Measurements from ENCODE around the gene QPCT. TPM values are rescaled to one million over a fixed set of nuclear protein-coding genes. Genes with fewer than 3 reads are reported as not detected.

QPCT gene
- polyA plus RNA-seq, 1 donor, result 9.1 TPM

- Histone ChIP-seq H3K27ac (ENCODE audit: low read length) (no peak overlapping the region), H3K9me3 (ENCODE audit: control insufficient read depth, low read depth, low read length) (no peaks in the 10 kb centered on the region), H3K4me1 (ENCODE audit: control insufficient read depth, insufficient read depth, low read length) (no peaks in the 10 kb centered on the region), H3K27me3 (ENCODE audit: control insufficient read depth, insufficient read depth, low read length) (no peaks in the 10 kb centered on the region), H3K36me3 (ENCODE audit: control insufficient read depth, insufficient read depth, low read length) (no peaks in the 10 kb centered on the region), H3K4me3 (ENCODE audit: low read length) (no peak overlapping the region)
- WGBS (ENCODE audit: insufficient coverage, low lambda C conversion rate), result no CpG with 5 or more reads among the region's 4 CpGs
- no peak for DNase-seq
Observed at GRCh38 chr2:37338933-37339332, 5.5 kb upstream of the QPCT start.

- Histone ChIP-seq H3K27ac (ENCODE audit: low read length) (no peak overlapping the region), H3K4me1 (ENCODE audit: control insufficient read depth, insufficient read depth, low read length) (no peaks in the 10 kb centered on the region), H3K9me3 (ENCODE audit: control insufficient read depth, low read depth, low read length) (no peaks in the 10 kb centered on the region), H3K4me3 (ENCODE audit: low read length) (no peak overlapping the region), H3K36me3 (ENCODE audit: control insufficient read depth, insufficient read depth, low read length) (no peaks in the 10 kb centered on the region), H3K27me3 (ENCODE audit: control insufficient read depth, insufficient read depth, low read length) (no peaks in the 10 kb centered on the region)
- no peak for DNase-seq
- WGBS (ENCODE audit: insufficient coverage, low lambda C conversion rate), result no CpG with 5 or more reads among the region's 3 CpGs
Observed at GRCh38 chr2:37340637-37341036, 3.8 kb upstream of the QPCT start.

GRCh38 chr2:37342591-37343220 is 1.7 kb upstream of the QPCT start:
- no peaks in the 10 kb centered on the region for H3K4me1 ChIP-seq (ENCODE audit: control insufficient read depth, insufficient read depth, low read length)
- no peaks in the 10 kb centered on the region for H3K9me3 ChIP-seq (ENCODE audit: control insufficient read depth, low read depth, low read length)
- H3K27me3 ChIP-seq (ENCODE audit: control insufficient read depth, insufficient read depth, low read length), result no peaks in the 10 kb centered on the region
- DNase-seq, result no peak
- H3K4me3 ChIP-seq (ENCODE audit: low read length), result no peak overlapping the region
- no peak overlapping the region for H3K27ac ChIP-seq (ENCODE audit: low read length)
- WGBS (ENCODE audit: insufficient coverage, low lambda C conversion rate), result 100% methylated on average over 1 of the region's 7 CpGs
- H3K36me3 ChIP-seq (ENCODE audit: control insufficient read depth, insufficient read depth, low read length), result no peaks in the 10 kb centered on the region

- Histone ChIP-seq H3K9me3 (ENCODE audit: control insufficient read depth, low read depth, low read length) (no peaks in the 10 kb centered on the region), H3K4me3 (ENCODE audit: low read length) (peak overlapping the region; percentile 58), H3K27ac (ENCODE audit: low read length) (no peak overlapping the region), H3K27me3 (ENCODE audit: control insufficient read depth, insufficient read depth, low read length) (no peaks in the 10 kb centered on the region), H3K4me1 (ENCODE audit: control insufficient read depth, insufficient read depth, low read length) (no peaks in the 10 kb centered on the region), H3K36me3 (ENCODE audit: control insufficient read depth, insufficient read depth, low read length) (no peaks in the 10 kb centered on the region)
- DNase-seq, result peak in 1 of 2 donors; percentile 31
- WGBS (ENCODE audit: insufficient coverage, low lambda C conversion rate), result 60% methylated on average over 1 of the region's 7 CpGs
Observed at GRCh38 chr2:37343537-37344434, 644 bp upstream of the QPCT start.

- H3K4me3 ChIP-seq (ENCODE audit: low read length), result no peak overlapping the region
- no peak overlapping the region for H3K27ac ChIP-seq (ENCODE audit: low read length)
- no peak for DNase-seq
- peaks cover 8% of the 10 kb centered on the region for H3K4me1 ChIP-seq (ENCODE audit: control insufficient read depth, insufficient read depth, low read length)
- WGBS (ENCODE audit: insufficient coverage, low lambda C conversion rate), result 100% methylated on average over 2 of the region's 5 CpGs
- H3K36me3 ChIP-seq (ENCODE audit: control insufficient read depth, insufficient read depth, low read length), result no peaks in the 10 kb centered on the region
- H3K27me3 ChIP-seq (ENCODE audit: control insufficient read depth, insufficient read depth, low read length), result no peaks in the 10 kb centered on the region
- no peaks in the 10 kb centered on the region for H3K9me3 ChIP-seq (ENCODE audit: control insufficient read depth, low read depth, low read length)
Observed at GRCh38 chr2:37348155-37348554, 3.7 kb downstream of the QPCT start.

- no peaks in the 10 kb centered on the region for H3K36me3 ChIP-seq (ENCODE audit: control insufficient read depth, insufficient read depth, low read length)
- no CpG with 5 or more reads among the region's 3 CpGs for WGBS (ENCODE audit: insufficient coverage, low lambda C conversion rate)
- H3K9me3 ChIP-seq (ENCODE audit: control insufficient read depth, low read depth, low read length), result no peaks in the 10 kb centered on the region
- no peak overlapping the region for H3K4me3 ChIP-seq (ENCODE audit: low read length)
- peaks cover 8% of the 10 kb centered on the region for H3K4me1 ChIP-seq (ENCODE audit: control insufficient read depth, insufficient read depth, low read length)
- no peak overlapping the region for H3K27ac ChIP-seq (ENCODE audit: low read length)
- no peaks in the 10 kb centered on the region for H3K27me3 ChIP-seq (ENCODE audit: control insufficient read depth, insufficient read depth, low read length)
- peak in 1 of 2 donors; percentile 33 for DNase-seq
Observed at GRCh38 chr2:37349231-37349860, 4.9 kb downstream of the QPCT start.

- peak in 1 of 2 donors; percentile 70 for DNase-seq
- peak overlapping the region; percentile 13 for H3K27ac ChIP-seq (ENCODE audit: low read length)
- no peaks in the 10 kb centered on the region for H3K36me3 ChIP-seq (ENCODE audit: control insufficient read depth, insufficient read depth, low read length)
- peaks cover 8% of the 10 kb centered on the region for H3K4me1 ChIP-seq (ENCODE audit: control insufficient read depth, insufficient read depth, low read length)
- H3K9me3 ChIP-seq (ENCODE audit: control insufficient read depth, low read depth, low read length), result no peaks in the 10 kb centered on the region
- no peaks in the 10 kb centered on the region for H3K27me3 ChIP-seq (ENCODE audit: control insufficient read depth, insufficient read depth, low read length)
- H3K4me3 ChIP-seq (ENCODE audit: low read length), result no peak overlapping the region
- WGBS (ENCODE audit: insufficient coverage, low lambda C conversion rate), result 17% methylated on average over 1 of the region's 3 CpGs
Observed at GRCh38 chr2:37350034-37350433, 5.6 kb downstream of the QPCT start.

GRCh38 chr2:37354531-37354930 is 10.1 kb downstream of the QPCT start:
- Histone ChIP-seq H3K36me3 (ENCODE audit: control insufficient read depth, insufficient read depth, low read length) (no peaks in the 10 kb centered on the region), H3K4me1 (ENCODE audit: control insufficient read depth, insufficient read depth, low read length) (peaks cover 8% of the 10 kb centered on the region), H3K27ac (ENCODE audit: low read length) (no peak overlapping the region), H3K27me3 (ENCODE audit: control insufficient read depth, insufficient read depth, low read length) (no peaks in the 10 kb centered on the region), H3K9me3 (ENCODE audit: control insufficient read depth, low read depth, low read length) (no peaks in the 10 kb centered on the region), H3K4me3 (ENCODE audit: low read length) (no peak overlapping the region)
- WGBS (ENCODE audit: insufficient coverage, low lambda C conversion rate), result 100% methylated on average over 1 of the region's 3 CpGs
- DNase-seq, result no peak

GRCh38 chr2:37355735-37356134 is 11.3 kb downstream of the QPCT start:
- WGBS (ENCODE audit: insufficient coverage, low lambda C conversion rate), result 100% methylated on average over 4 of the region's 7 CpGs
- no peak for DNase-seq
- Histone ChIP-seq H3K4me1 (ENCODE audit: control insufficient read depth, insufficient read depth, low read length) (peaks cover 4% of the 10 kb centered on the region), H3K27ac (ENCODE audit: low read length) (no peak overlapping the region), H3K4me3 (ENCODE audit: low read length) (no peak overlapping the region), H3K27me3 (ENCODE audit: control insufficient read depth, insufficient read depth, low read length) (no peaks in the 10 kb centered on the region), H3K9me3 (ENCODE audit: control insufficient read depth, low read depth, low read length) (no peaks in the 10 kb centered on the region), H3K36me3 (ENCODE audit: control insufficient read depth, insufficient read depth, low read length) (no peaks in the 10 kb centered on the region)

GRCh38 chr2:37356299-37356698 is 11.9 kb downstream of the QPCT start:
- Histone ChIP-seq H3K36me3 (ENCODE audit: control insufficient read depth, insufficient read depth, low read length) (no peaks in the 10 kb centered on the region), H3K4me3 (ENCODE audit: low read length) (no peak overlapping the region), H3K27ac (ENCODE audit: low read length) (no peak overlapping the region), H3K9me3 (ENCODE audit: control insufficient read depth, low read depth, low read length) (no peaks in the 10 kb centered on the region), H3K4me1 (ENCODE audit: control insufficient read depth, insufficient read depth, low read length) (no peaks in the 10 kb centered on the region), H3K27me3 (ENCODE audit: control insufficient read depth, insufficient read depth, low read length) (no peaks in the 10 kb centered on the region)
- no peak for DNase-seq
- WGBS (ENCODE audit: insufficient coverage, low lambda C conversion rate), result 20% methylated on average over 1 of the region's 6 CpGs
